HepG2 (cell line): ENCODE data around the gene NFKBIL1. TPM values are rescaled to one million over a fixed set of nuclear protein-coding genes. Genes with fewer than 3 reads are reported as not detected.

Experiments used
- ELF3 ChIP-seq: IDR thresholded peaks from 2 replicates; pipeline ENCODE4 v1.6.1; 2016; ENCODE audit warnings: missing genetic modification reagents, missing compliant biosample characterization
- GABPB1 ChIP-seq: IDR thresholded peaks from 2 replicates; pipeline ENCODE4 v1.6.1; 2016; ENCODE audit warnings: mild to moderate bottlenecking, missing genetic modification reagents, moderate library complexity, missing compliant biosample characterization
- KDM1A ChIP-seq: IDR thresholded peaks from 2 replicates; pipeline ENCODE4 v1.6.1; 2016; ENCODE audit warnings: missing compliant biosample characterization
- KLF13 ChIP-seq: sonication (generic); formaldehyde crosslinking; IDR thresholded peaks from 2 replicates; pipeline ENCODE4 v1.4.0; 2020; ENCODE audit warnings: mild to moderate bottlenecking, missing genetic modification reagents
- MBNL3 ChIP-seq: fragments of 250-450 bp; sonication (Bioruptor Pico); conservative IDR thresholded peaks from 2 replicates; pipeline ENCODE4 v1.8.0; 2022; ENCODE audit warnings: mild to moderate bottlenecking, inconsistent platforms
- NFIC ChIP-seq: IDR thresholded peaks from 2 replicates; pipeline ENCODE4 v1.6.1; 2012; ENCODE audit warnings: mild to moderate bottlenecking, low read length, inconsistent platforms
- RBM39 ChIP-seq: fragments of 200-400 bp; formaldehyde crosslinking; IDR thresholded peaks from one replicate; pipeline ENCODE4 v1.6.1; 2018; ENCODE audit warnings: antibody characterized with exemption, mild to moderate bottlenecking, low read depth, low read length; ENCODE audit not compliant: poor library complexity, severe bottlenecking
- TAF1 ChIP-seq: sonication (generic); formaldehyde crosslinking; IDR thresholded peaks from 2 replicates; pipeline ENCODE4 v1.4.0; 2020; ENCODE audit warnings: missing genetic modification reagents
- ZNF333 ChIP-seq: sonication (generic); formaldehyde crosslinking; IDR thresholded peaks from 2 replicates; pipeline ENCODE4 v1.4.0; 2020; ENCODE audit warnings: mild to moderate bottlenecking, missing genetic modification reagents, borderline replicate concordance
- polyA plus RNA-seq, 8 experiments: library from polyadenylated mRNA; depleted of rRNA in 3 of 8; stranded (reverse) in 7 of 8; unstranded in 1 of 8; fragments of >200 nt; fragmentation: Illumina TruSeq in 4 of 8; extraction: Trizol in 4 of 8; gene quantifications; 2 replicates each; pipeline versions ENCODE4 v1.2.1 to v1.2.3, GENCODE V29; 2011 to 2016; ENCODE audit warnings: low read depth in 4 of 8, missing spikeins in 1 of 8, mixed read lengths in 1 of 8; ENCODE audit not compliant: insufficient read depth in 1 of 8
- total RNA-seq, 5 experiments: library from RNA; depleted of rRNA; stranded (reverse); fragments of >200 nt; fragmentation: Illumina TruSeq; extraction: Trizol; gene quantifications; 2 replicates each; pipeline ENCODE4 v1.2.3, GENCODE V29; 2016; ENCODE audit warnings: low read depth in 1 of 5
- TF ChIP-seq, protein P1 (sequence below), 2 experiments: fragments of 450-650 bp in 1 of 2; sonication (generic) in 1 of 2; formaldehyde crosslinking in 1 of 2; IDR thresholded peaks; 2 replicates each; pipeline versions ENCODE4 v1.6.1 to v1.8.0; 2016 to 2022; ENCODE audit warnings: antibody characterized with exemption in 1 of 2, mild to moderate bottlenecking in 1 of 2, missing genetic modification reagents in 1 of 2
- TF ChIP-seq, protein P2 (sequence below): sonication (generic); formaldehyde crosslinking; IDR thresholded peaks from 2 replicates; pipeline ENCODE4 v1.4.0; 2020; ENCODE audit warnings: missing genetic modification reagents
- TF ChIP-seq, protein P3 (sequence below): sonication (generic); formaldehyde crosslinking; IDR thresholded peaks from 2 replicates; pipeline ENCODE4 v1.4.0; 2020; ENCODE audit warnings: low read depth, mild to moderate bottlenecking, missing genetic modification reagents
- TF ChIP-seq, protein P4 (sequence below), 2 experiments: IDR thresholded peaks; 2 replicates each; pipeline ENCODE4 v1.6.1; 2011 to 2012; ENCODE audit warnings: low read length in 2 of 2, borderline replicate concordance in 1 of 2, low read depth in 1 of 2, mild to moderate bottlenecking in 1 of 2, moderate library complexity in 1 of 2

NFKBIL1 gene
- total and polyA plus RNA-seq, 2 of the 13 experiments (the other 11 are each of a cell fraction or from before 2014, with no cell fraction given) = 9.7 to 19.5 TPM

DNA sequence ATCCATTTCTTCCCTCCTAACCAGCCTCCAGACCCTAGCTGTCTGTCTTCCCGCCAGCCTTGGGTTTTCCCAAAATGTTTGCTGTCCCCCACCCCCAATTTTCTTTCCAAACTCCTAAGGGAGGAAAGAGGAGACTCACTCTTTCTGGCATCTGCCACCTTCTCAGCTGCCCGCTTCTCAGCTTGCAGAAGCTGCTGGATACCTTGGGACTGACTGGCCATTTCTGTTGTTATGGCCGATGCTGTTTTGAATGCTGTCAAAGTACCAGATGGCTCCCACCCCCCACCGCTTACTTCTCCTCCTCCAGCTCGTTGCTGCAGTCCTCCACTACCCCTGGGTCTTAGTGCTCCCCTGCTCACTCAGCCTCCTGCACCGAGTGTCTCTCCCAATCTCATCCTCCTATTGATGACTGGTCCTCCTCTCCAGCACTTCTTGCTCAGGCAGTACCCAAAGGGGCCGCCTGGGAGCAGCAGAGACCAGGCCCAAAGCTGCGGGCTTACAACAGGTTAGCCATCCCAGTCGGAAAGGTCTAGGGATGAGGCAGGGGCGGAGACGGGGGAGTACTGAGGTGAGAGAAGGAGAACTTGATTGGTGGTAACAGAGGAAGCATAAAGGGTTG, 960 bp upstream of the NFKBIL1 start, which contains the start of gene ATP6V1G2 (continued):
- TF ChIP-seq, protein P1, sequence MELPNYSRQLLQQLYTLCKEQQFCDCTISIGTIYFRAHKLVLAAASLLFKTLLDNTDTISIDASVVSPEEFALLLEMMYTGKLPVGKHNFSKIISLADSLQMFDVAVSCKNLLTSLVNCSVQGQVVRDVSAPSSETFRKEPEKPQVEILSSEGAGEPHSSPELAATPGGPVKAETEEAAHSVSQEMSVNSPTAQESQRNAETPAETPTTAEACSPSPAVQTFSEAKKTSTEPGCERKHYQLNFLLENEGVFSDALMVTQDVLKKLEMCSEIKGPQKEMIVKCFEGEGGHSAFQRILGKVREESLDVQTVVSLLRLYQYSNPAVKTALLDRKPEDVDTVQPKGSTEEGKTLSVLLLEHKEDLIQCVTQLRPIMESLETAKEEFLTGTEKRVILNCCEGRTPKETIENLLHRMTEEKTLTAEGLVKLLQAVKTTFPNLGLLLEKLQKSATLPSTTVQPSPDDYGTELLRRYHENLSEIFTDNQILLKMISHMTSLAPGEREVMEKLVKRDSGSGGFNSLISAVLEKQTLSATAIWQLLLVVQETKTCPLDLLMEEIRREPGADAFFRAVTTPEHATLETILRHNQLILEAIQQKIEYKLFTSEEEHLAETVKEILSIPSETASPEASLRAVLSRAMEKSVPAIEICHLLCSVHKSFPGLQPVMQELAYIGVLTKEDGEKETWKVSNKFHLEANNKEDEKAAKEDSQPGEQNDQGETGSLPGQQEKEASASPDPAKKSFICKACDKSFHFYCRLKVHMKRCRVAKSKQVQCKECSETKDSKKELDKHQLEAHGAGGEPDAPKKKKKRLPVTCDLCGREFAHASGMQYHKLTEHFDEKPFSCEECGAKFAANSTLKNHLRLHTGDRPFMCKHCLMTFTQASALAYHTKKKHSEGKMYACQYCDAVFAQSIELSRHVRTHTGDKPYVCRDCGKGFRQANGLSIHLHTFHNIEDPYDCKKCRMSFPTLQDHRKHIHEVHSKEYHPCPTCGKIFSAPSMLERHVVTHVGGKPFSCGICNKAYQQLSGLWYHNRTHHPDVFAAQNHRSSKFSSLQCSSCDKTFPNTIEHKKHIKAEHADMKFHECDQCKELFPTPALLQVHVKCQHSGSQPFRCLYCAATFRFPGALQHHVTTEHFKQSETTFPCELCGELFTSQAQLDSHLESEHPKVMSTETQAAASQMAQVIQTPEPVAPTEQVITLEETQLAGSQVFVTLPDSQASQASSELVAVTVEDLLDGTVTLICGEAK (IDR thresholded peaks at IDR 0.05) = no peak
- TF ChIP-seq, protein P1 (CRISPR knock-in tag; IDR thresholded peaks at IDR 0.05) = no peak
- TF ChIP-seq, protein P2, sequence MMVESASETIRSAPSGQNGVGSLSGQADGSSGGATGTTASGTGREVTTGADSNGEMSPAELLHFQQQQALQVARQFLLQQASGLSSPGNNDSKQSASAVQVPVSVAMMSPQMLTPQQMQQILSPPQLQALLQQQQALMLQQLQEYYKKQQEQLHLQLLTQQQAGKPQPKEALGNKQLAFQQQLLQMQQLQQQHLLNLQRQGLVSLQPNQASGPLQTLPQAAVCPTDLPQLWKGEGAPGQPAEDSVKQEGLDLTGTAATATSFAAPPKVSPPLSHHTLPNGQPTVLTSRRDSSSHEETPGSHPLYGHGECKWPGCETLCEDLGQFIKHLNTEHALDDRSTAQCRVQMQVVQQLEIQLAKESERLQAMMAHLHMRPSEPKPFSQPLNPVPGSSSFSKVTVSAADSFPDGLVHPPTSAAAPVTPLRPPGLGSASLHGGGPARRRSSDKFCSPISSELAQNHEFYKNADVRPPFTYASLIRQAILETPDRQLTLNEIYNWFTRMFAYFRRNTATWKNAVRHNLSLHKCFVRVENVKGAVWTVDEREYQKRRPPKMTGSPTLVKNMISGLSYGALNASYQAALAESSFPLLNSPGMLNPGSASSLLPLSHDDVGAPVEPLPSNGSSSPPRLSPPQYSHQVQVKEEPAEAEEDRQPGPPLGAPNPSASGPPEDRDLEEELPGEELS = 0 out of 2 replicates have a peak, but pooled peaks have one; percentile 5
- TF ChIP-seq RBM39 (no peak), ZNF333 (no peak), MBNL3 (CRISPR knock-in tag) (no peak), ELF3 (CRISPR knock-in tag) (peak; percentile 49; the same call in 1 of the 2 replicates), KLF13 (CRISPR knock-in tag) (no peak), TAF1 (CRISPR knock-in tag) (no peak), KDM1A (no peak; the same call in 1 of the 2 replicates), GABPB1 (CRISPR knock-in tag) (no peak; the same call in 1 of the 2 replicates), NFIC (no peak)
- TF ChIP-seq, protein P3, sequence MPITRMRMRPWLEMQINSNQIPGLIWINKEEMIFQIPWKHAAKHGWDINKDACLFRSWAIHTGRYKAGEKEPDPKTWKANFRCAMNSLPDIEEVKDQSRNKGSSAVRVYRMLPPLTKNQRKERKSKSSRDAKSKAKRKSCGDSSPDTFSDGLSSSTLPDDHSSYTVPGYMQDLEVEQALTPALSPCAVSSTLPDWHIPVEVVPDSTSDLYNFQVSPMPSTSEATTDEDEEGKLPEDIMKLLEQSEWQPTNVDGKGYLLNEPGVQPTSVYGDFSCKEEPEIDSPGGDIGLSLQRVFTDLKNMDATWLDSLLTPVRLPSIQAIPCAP = no peak
- TF ChIP-seq, protein P4, sequence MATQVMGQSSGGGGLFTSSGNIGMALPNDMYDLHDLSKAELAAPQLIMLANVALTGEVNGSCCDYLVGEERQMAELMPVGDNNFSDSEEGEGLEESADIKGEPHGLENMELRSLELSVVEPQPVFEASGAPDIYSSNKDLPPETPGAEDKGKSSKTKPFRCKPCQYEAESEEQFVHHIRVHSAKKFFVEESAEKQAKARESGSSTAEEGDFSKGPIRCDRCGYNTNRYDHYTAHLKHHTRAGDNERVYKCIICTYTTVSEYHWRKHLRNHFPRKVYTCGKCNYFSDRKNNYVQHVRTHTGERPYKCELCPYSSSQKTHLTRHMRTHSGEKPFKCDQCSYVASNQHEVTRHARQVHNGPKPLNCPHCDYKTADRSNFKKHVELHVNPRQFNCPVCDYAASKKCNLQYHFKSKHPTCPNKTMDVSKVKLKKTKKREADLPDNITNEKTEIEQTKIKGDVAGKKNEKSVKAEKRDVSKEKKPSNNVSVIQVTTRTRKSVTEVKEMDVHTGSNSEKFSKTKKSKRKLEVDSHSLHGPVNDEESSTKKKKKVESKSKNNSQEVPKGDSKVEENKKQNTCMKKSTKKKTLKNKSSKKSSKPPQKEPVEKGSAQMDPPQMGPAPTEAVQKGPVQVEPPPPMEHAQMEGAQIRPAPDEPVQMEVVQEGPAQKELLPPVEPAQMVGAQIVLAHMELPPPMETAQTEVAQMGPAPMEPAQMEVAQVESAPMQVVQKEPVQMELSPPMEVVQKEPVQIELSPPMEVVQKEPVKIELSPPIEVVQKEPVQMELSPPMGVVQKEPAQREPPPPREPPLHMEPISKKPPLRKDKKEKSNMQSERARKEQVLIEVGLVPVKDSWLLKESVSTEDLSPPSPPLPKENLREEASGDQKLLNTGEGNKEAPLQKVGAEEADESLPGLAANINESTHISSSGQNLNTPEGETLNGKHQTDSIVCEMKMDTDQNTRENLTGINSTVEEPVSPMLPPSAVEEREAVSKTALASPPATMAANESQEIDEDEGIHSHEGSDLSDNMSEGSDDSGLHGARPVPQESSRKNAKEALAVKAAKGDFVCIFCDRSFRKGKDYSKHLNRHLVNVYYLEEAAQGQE (IDR thresholded peaks at IDR 0.05; ENCODE audit: borderline replicate concordance in 1 of 2, low read depth in 1 of 2, low read length in 2 of 2) = no peak
